ENCODE measurements around the gene ESM1. TPM values are rescaled to one million over a fixed set of nuclear protein-coding genes. Genes with fewer than 3 reads are reported as not detected.

Gene ESM1
- total RNA-seq, 1 donor: not detected

DNA sequence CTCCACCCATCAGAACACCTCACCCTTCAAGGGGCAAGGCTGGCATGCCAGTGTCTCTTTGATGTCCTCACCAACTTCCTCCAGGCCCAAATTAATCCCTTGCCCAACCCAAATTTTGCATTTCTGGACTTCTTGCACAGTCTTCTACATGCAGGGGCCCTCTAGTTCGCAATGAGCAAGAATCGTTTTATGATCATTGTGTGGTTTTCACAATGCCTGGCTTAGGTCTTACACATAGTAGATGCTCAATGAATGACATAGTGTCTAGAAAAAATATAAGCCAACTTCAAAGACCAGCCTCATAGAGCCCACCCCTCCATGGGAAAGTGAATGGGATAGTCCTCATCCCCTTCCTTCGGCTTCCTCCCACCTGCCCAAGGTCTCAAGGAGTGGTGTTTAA, 9.8 kb upstream of the ESM1 start:
- no peaks in the 10 kb centered on the region for H3K4me1 ChIP-seq (ENCODE audit: insufficient read depth, low read length)
- H3K27me3 ChIP-seq (ENCODE audit: insufficient read depth, low read length): no peaks in the 10 kb centered on the region
- no peaks in the 10 kb centered on the region for H3K9me3 ChIP-seq (ENCODE audit: low read depth, low read length)
- no peak overlapping the region for H3K4me3 ChIP-seq (ENCODE audit: low read length)

- H3K4me1 ChIP-seq (ENCODE audit: insufficient read depth, low read length): no peaks in the 10 kb centered on the region
- H3K27me3 ChIP-seq (ENCODE audit: insufficient read depth, low read length): no peaks in the 10 kb centered on the region
- no peaks in the 10 kb centered on the region for H3K9me3 ChIP-seq (ENCODE audit: low read depth, low read length)
- no peak overlapping the region for H3K4me3 ChIP-seq (ENCODE audit: low read length)
These were observed 9.2 kb upstream of the ESM1 start for GRCh38 chr5:54994628-54995027.

- Histone ChIP-seq H3K9me3 (ENCODE audit: low read depth, low read length) (no peaks in the 10 kb centered on the region), H3K4me3 (ENCODE audit: low read length) (no peak overlapping the region), H3K4me1 (ENCODE audit: insufficient read depth, low read length) (peaks cover 12% of the 10 kb centered on the region), H3K27me3 (ENCODE audit: insufficient read depth, low read length) (no peaks in the 10 kb centered on the region)
These were observed 7.9 kb upstream of the ESM1 start for GRCh38 chr5:54993318-54993717.

DNA sequence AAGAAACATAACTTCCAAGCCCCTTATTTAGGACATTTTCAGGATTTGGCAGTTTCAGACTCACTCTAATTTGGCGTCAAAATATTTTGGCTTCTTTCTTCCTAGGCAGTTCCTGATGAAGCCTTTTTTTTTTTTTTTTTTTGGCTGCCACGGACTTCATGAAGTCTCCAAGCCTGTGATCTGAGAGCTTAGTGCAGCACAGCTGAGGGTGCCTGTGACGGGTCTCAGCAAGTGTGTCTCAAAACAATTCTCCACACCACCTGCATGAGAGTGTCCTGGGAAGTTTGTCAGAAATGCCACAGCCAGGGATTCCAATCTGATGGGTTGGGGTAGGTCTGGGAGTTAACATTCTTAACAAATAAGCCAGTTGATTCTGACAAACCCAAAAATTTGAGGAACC, 6.0 kb upstream of the ESM1 start:
- peaks cover 15% of the 10 kb centered on the region for H3K4me1 ChIP-seq (ENCODE audit: insufficient read depth, low read length)
- H3K9me3 ChIP-seq (ENCODE audit: low read depth, low read length): no peaks in the 10 kb centered on the region
- H3K4me3 ChIP-seq (ENCODE audit: low read length): no peak overlapping the region
- H3K27me3 ChIP-seq (ENCODE audit: insufficient read depth, low read length): no peaks in the 10 kb centered on the region

GRCh38 chr5:54990841-54991258, 5.5 kb upstream of the ESM1 start:
- Histone ChIP-seq H3K4me1 (ENCODE audit: insufficient read depth, low read length) (peaks cover 15% of the 10 kb centered on the region), H3K27me3 (ENCODE audit: insufficient read depth, low read length) (no peaks in the 10 kb centered on the region), H3K9me3 (ENCODE audit: low read depth, low read length) (no peaks in the 10 kb centered on the region), H3K4me3 (ENCODE audit: low read length) (no peak overlapping the region)

DNA sequence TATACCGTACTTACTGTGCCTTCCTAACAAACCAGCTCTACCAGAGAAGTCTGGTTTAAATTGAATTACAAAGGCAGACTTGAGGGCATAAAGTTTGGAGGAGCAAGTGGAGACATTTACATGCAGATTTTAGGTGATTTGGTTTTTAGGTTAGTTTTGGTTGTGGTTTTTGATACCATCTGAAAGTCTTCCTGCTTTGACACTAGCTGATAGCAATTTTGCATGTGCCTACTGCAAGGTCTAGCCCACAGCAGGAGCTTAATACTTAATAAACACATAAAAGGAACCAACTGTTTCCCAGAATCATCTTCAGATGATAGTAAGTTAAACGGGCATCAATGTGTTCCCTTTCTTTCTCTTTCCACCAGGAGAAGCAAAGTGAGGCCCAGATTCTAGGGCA, 3.4 kb upstream of the ESM1 start:
- Histone ChIP-seq H3K27me3 (ENCODE audit: insufficient read depth, low read length) (peaks cover 4% of the 10 kb centered on the region), H3K4me3 (ENCODE audit: low read length) (no peak overlapping the region), H3K4me1 (ENCODE audit: insufficient read depth, low read length) (peaks cover 15% of the 10 kb centered on the region), H3K9me3 (ENCODE audit: low read depth, low read length) (no peaks in the 10 kb centered on the region)

DNA sequence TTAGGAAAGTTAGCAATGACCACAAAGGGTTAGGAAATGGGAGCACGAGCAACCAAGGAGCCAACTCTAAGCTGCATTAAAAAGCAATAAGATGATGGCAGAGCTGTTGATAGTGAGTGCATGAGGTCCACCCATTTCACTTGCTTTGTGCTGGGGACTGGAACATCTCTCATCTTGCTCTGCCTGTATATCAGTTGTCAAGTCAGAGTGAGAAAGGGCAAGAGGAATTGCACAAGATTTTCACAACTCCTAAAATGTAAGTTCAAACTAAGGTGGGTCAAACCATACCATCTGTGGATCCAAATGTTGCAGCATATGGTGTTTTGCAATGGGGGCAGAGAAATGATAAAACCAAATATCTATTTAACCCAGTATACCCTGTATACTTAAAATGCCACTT, 2.8 kb upstream of the ESM1 start:
- Histone ChIP-seq H3K4me1 (ENCODE audit: insufficient read depth, low read length) (peaks cover 15% of the 10 kb centered on the region), H3K27me3 (ENCODE audit: insufficient read depth, low read length) (peaks cover 4% of the 10 kb centered on the region), H3K4me3 (ENCODE audit: low read length) (no peak overlapping the region), H3K9me3 (ENCODE audit: low read depth, low read length) (no peaks in the 10 kb centered on the region)

DNA sequence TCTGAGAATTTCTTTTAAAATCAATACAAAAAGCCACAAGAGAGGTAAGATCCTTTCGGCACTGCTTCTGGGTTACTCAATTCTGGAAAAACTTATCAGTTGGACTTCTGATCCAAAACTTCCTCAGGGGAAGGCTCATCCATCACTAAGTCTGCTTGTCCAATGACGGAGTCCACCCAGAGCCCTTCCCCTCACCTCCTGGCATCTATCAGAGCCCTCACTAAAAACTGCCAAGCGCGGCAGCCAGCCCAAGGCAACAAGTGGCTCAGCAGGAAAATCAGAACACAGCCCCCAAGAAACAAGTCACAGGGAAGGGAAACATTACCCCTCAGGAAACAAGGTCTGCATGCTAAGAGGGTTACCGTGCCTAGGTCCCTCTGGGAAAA, 869 bp upstream of the ESM1 start:
- peaks cover 15% of the 10 kb centered on the region for H3K4me1 ChIP-seq (ENCODE audit: insufficient read depth, low read length)
- no peak overlapping the region for H3K4me3 ChIP-seq (ENCODE audit: low read length)
- H3K27me3 ChIP-seq (ENCODE audit: insufficient read depth, low read length): peaks cover 7% of the 10 kb centered on the region
- no peaks in the 10 kb centered on the region for H3K9me3 ChIP-seq (ENCODE audit: low read depth, low read length)

- Histone ChIP-seq H3K4me1 (ENCODE audit: insufficient read depth, low read length) (no peaks in the 10 kb centered on the region), H3K4me3 (ENCODE audit: low read length) (no peak overlapping the region), H3K9me3 (ENCODE audit: low read depth, low read length) (no peaks in the 10 kb centered on the region), H3K27me3 (ENCODE audit: insufficient read depth, low read length) (peaks cover 7% of the 10 kb centered on the region)
These were observed 3.5 kb downstream of the ESM1 start for GRCh38 chr5:54981928-54982327.

- H3K27me3 ChIP-seq (ENCODE audit: insufficient read depth, low read length): no peaks in the 10 kb centered on the region
- no peaks in the 10 kb centered on the region for H3K4me1 ChIP-seq (ENCODE audit: insufficient read depth, low read length)
- no peaks in the 10 kb centered on the region for H3K9me3 ChIP-seq (ENCODE audit: low read depth, low read length)
- no peak overlapping the region for H3K4me3 ChIP-seq (ENCODE audit: low read length)
These were observed 9.7 kb downstream of the ESM1 start for GRCh38 chr5:54975701-54976100.

- H3K27me3 ChIP-seq (ENCODE audit: insufficient read depth, low read length): no peaks in the 10 kb centered on the region
- H3K4me1 ChIP-seq (ENCODE audit: insufficient read depth, low read length): no peaks in the 10 kb centered on the region
- no peak overlapping the region for H3K4me3 ChIP-seq (ENCODE audit: low read length)
- no peaks in the 10 kb centered on the region for H3K9me3 ChIP-seq (ENCODE audit: low read depth, low read length)
These were observed 15.3 kb downstream of the ESM1 start for GRCh38 chr5:54969856-54970828.

DNA sequence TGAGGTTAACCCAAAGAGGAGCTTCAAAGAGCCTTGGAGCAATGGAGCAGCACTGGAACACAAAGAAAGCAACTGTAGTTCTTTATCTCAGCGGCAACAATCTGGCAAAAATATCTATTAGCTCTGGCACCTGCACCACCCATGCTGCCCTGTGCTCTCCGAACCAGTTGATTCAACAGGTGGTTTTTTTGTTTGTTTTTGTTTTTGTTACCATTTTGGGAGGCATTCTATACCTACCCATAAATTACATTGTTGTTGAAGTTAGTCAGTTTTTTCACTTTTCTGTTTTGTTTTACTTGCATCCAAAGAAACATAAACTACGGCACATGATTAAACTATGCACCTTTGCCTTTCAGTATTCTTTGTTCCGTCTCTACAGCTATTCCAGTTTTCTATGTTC, 16.2 kb downstream of the ESM1 start:
- H3K4me1 ChIP-seq (ENCODE audit: insufficient read depth, low read length): no peaks in the 10 kb centered on the region
- H3K27me3 ChIP-seq (ENCODE audit: insufficient read depth, low read length): no peaks in the 10 kb centered on the region
- H3K4me3 ChIP-seq (ENCODE audit: low read length): no peak overlapping the region
- H3K9me3 ChIP-seq (ENCODE audit: low read depth, low read length): no peaks in the 10 kb centered on the region

- Histone ChIP-seq H3K9me3 (ENCODE audit: low read depth, low read length) (no peaks in the 10 kb centered on the region), H3K4me3 (ENCODE audit: low read length) (no peak overlapping the region), H3K27me3 (ENCODE audit: insufficient read depth, low read length) (no peaks in the 10 kb centered on the region), H3K4me1 (ENCODE audit: insufficient read depth, low read length) (no peaks in the 10 kb centered on the region)
These were observed 19.6 kb downstream of the ESM1 start for GRCh38 chr5:54965806-54966205.

- Histone ChIP-seq H3K4me3 (ENCODE audit: low read length) (no peak overlapping the region), H3K9me3 (ENCODE audit: low read depth, low read length) (no peaks in the 10 kb centered on the region), H3K4me1 (ENCODE audit: insufficient read depth, low read length) (no peaks in the 10 kb centered on the region), H3K27me3 (ENCODE audit: insufficient read depth, low read length) (no peaks in the 10 kb centered on the region)
These were observed 21.0 kb downstream of the ESM1 start for GRCh38 chr5:54964405-54964804.

DNA sequence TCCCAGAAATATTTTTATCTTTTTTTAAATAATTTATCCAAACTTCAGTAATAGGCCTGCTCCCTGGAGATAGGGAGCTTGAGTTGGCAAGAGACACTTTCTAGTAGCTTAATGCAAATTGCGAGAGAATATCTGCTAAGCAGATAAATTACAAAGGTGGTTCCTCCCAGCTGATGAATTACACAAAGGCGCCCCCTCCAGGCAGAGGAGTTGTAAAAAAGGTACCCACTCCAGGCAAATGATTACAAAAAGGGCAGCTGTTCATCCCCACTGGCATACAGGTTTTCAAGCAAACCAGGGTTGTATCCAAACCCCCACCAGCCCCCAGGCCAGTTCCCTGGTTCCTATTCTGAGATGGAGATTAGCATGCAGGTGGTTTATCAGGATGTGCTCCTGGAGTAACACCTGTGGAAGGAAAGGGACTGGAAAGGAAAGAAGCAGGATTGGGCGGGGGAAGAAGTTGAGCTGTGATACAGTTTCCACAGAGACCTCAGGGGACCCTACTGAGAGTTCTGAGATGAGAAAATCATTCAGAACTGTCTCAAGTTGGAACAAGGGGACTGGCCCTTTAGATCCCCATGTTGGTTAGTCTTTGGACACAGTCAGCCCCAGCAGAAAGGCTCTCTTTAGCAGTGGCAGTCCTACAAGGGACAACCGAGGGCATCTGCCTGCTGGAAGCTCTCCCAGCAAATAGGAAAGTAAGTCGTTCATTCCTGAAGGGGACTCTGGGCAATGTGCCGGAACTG, 25.5 kb downstream of the ESM1 start:
- Histone ChIP-seq H3K9me3 (ENCODE audit: low read depth, low read length) (no peaks in the 10 kb centered on the region), H3K4me3 (ENCODE audit: low read length) (no peak overlapping the region), H3K4me1 (ENCODE audit: insufficient read depth, low read length) (no peaks in the 10 kb centered on the region), H3K27me3 (ENCODE audit: insufficient read depth, low read length) (no peaks in the 10 kb centered on the region)
